ENCODE measurements around the gene TRIO. TPM values are rescaled to one million over a fixed set of nuclear protein-coding genes. Genes with fewer than 3 reads are reported as not detected.

TRIO gene
- total RNA-seq, 2 experiments from 2014 or later = 9.2 to 11.3 TPM

GRCh38 chr5:14353726-14354474, 210.8 kb downstream of the TRIO start:
- DNase-seq (no peak), ATAC-seq (no peak)
- Mint-ChIP-seq H3K36me3 (ENCODE audit: low read depth) (no peaks in the 10 kb centered on the region), H3K4me1 (no peaks in the 10 kb centered on the region), H3K4me3 (no peak overlapping the region), H3K27me3 (no peaks in the 10 kb centered on the region), H3K27ac (no peak overlapping the region), H3K9me3 (ENCODE audit: low read depth) (peaks cover 3% of the 10 kb centered on the region)
- ChIA-PET POLR2A (no interaction called here), CTCF (interaction anchor here (0.8 to 3.2 kb wide), 9 partner anchors 9 to 303 kb away, joined by 3 to 24 read pairs (median 3); no protein-coding TSS in a partner anchor)
- intact Hi-C loops (cut with DNase I, micrococcal nuclease) = loop anchor here in 1 of 2 experiments (5.0 kb wide), 1 partner anchor 367 kb away; no protein-coding TSS in a partner anchor

- no peak for DNase-seq
- Mint-ChIP-seq H3K36me3 (ENCODE audit: low read depth) (no peaks in the 10 kb centered on the region), H3K4me3 (no peak overlapping the region), H3K4me1 (no peaks in the 10 kb centered on the region), H3K27ac (no peak overlapping the region), H3K9me3 (ENCODE audit: low read depth) (no peaks in the 10 kb centered on the region), H3K27me3 (no peaks in the 10 kb centered on the region)
- ChIA-PET CTCF (interaction anchor here (2.0 to 3.2 kb wide), 3 partner anchors 10 to 293 kb away, joined by 6 to 24 read pairs (median 7); no protein-coding TSS in a partner anchor), POLR2A (no interaction called here)
- intact Hi-C loops (cut with DNase I, micrococcal nuclease) = no loop called here
- ATAC-seq = no peak
Observed at GRCh38 chr5:14355391-14355790, 212.2 kb downstream of the TRIO start.

GRCh38 chr5:14356305-14356704, 213.2 kb downstream of the TRIO start:
- Mint-ChIP-seq H3K4me3 (no peak overlapping the region), H3K36me3 (ENCODE audit: low read depth) (no peaks in the 10 kb centered on the region), H3K27ac (no peak overlapping the region), H3K9me3 (ENCODE audit: low read depth) (no peaks in the 10 kb centered on the region), H3K4me1 (no peaks in the 10 kb centered on the region), H3K27me3 (no peaks in the 10 kb centered on the region)
- DNase-seq (no peak), ATAC-seq (no peak)
- POLR2A ChIA-PET = no interaction called here
- CTCF ChIA-PET = interaction anchor here (0.6 to 4.3 kb wide), 5 partner anchors 11 to 292 kb away, joined by 3 to 24 read pairs (median 7); no protein-coding TSS in a partner anchor
- intact Hi-C loops (cut with DNase I, micrococcal nuclease) = no loop called here

- Mint-ChIP-seq H3K4me1 (no peaks in the 10 kb centered on the region), H3K27ac (no peak overlapping the region), H3K9me3 (ENCODE audit: low read depth) (no peaks in the 10 kb centered on the region), H3K27me3 (no peaks in the 10 kb centered on the region), H3K4me3 (no peak overlapping the region), H3K36me3 (ENCODE audit: low read depth) (no peaks in the 10 kb centered on the region)
- intact Hi-C loops (cut with DNase I, micrococcal nuclease) = no loop called here
- no peak for DNase-seq
- no peak for ATAC-seq
- POLR2A ChIA-PET = no interaction called here
- CTCF ChIA-PET = interaction anchor here (4.3 kb wide), 1 partner anchor 291 kb away, joined by 16 read pairs; no protein-coding TSS in a partner anchor
Observed at GRCh38 chr5:14357441-14357840, 214.3 kb downstream of the TRIO start.

GRCh38 chr5:14357851-14358250, 214.7 kb downstream of the TRIO start:
- CTCF ChIA-PET = interaction anchor here (4.3 kb wide), 1 partner anchor 290 kb away, joined by 16 read pairs; no protein-coding TSS in a partner anchor
- H3K27me3 Mint-ChIP-seq = no peaks in the 10 kb centered on the region
- no peak overlapping the region for H3K27ac Mint-ChIP-seq
- no peak for DNase-seq
- no peaks in the 10 kb centered on the region for H3K9me3 Mint-ChIP-seq (ENCODE audit: low read depth)
- intact Hi-C loops (cut with DNase I, micrococcal nuclease) = no loop called here
- H3K4me3 Mint-ChIP-seq = no peak overlapping the region
- POLR2A ChIA-PET = no interaction called here
- H3K36me3 Mint-ChIP-seq (ENCODE audit: low read depth) = no peaks in the 10 kb centered on the region
- ATAC-seq = no peak
- no peaks in the 10 kb centered on the region for H3K4me1 Mint-ChIP-seq

- intact Hi-C loops (cut with DNase I, micrococcal nuclease) = no loop called here
- DNase-seq = no peak
- Mint-ChIP-seq H3K9me3 (ENCODE audit: low read depth) (no peaks in the 10 kb centered on the region), H3K27ac (no peak overlapping the region), H3K4me3 (no peak overlapping the region), H3K4me1 (no peaks in the 10 kb centered on the region), H3K36me3 (ENCODE audit: low read depth) (no peaks in the 10 kb centered on the region), H3K27me3 (no peaks in the 10 kb centered on the region)
- ATAC-seq = no peak
- ChIA-PET CTCF (interaction anchor here (4.3 kb wide), 1 partner anchor 290 kb away, joined by 16 read pairs; no protein-coding TSS in a partner anchor), POLR2A (no interaction called here)
Observed at GRCh38 chr5:14358536-14358935, 215.4 kb downstream of the TRIO start.

- no peaks in the 10 kb centered on the region for H3K9me3 Mint-ChIP-seq (ENCODE audit: low read depth)
- DNase-seq = no peak
- POLR2A ChIA-PET = no interaction called here
- ATAC-seq = no peak
- H3K27ac Mint-ChIP-seq = no peak overlapping the region
- CTCF ChIA-PET = interaction anchor here (4.3 kb wide), 1 partner anchor 289 kb away, joined by 16 read pairs; no protein-coding TSS in a partner anchor
- intact Hi-C loops (cut with DNase I, micrococcal nuclease) = loop anchor here (5.0 kb wide), 2 partner anchors 372 to 643 kb away; no protein-coding TSS in a partner anchor
- no peaks in the 10 kb centered on the region for H3K27me3 Mint-ChIP-seq
- H3K36me3 Mint-ChIP-seq (ENCODE audit: low read depth) = no peaks in the 10 kb centered on the region
- H3K4me3 Mint-ChIP-seq = no peak overlapping the region
- H3K4me1 Mint-ChIP-seq = no peaks in the 10 kb centered on the region
Observed at GRCh38 chr5:14359069-14360043, 216.2 kb downstream of the TRIO start.

- POLR2A ChIA-PET = no interaction called here
- no peak for ATAC-seq
Observed at GRCh38 chr5:14362491-14362890, 219.3 kb downstream of the TRIO start.

GRCh38 chr5:14364096-14364495, 221.0 kb downstream of the TRIO start:
- H3K9me3 Mint-ChIP-seq (ENCODE audit: low read depth) = no peaks in the 10 kb centered on the region
- POLR2A ChIA-PET = no interaction called here
- H3K36me3 Mint-ChIP-seq (ENCODE audit: low read depth) = no peaks in the 10 kb centered on the region
- intact Hi-C loops (cut with DNase I, micrococcal nuclease) = loop anchor here (1.0 to 5.0 kb wide), 4 partner anchors 284 to 638 kb away; no protein-coding TSS in a partner anchor
- CTCF ChIA-PET = interaction anchor here (0.8 to 10.8 kb wide), 8 partner anchors 10 to 568 kb away, joined by 3 to 124 read pairs (median 4); no protein-coding TSS in a partner anchor
- no peak overlapping the region for H3K4me3 Mint-ChIP-seq
- DNase-seq (no peak), ATAC-seq (no peak)
- H3K4me1 Mint-ChIP-seq = peaks cover 23% of the 10 kb centered on the region
- no peak overlapping the region for H3K27ac Mint-ChIP-seq
- no peaks in the 10 kb centered on the region for H3K27me3 Mint-ChIP-seq

More at GRCh38 chr5:14362491-14362890, 219.3 kb downstream of the TRIO start:
- Mint-ChIP-seq H3K27ac (no peak overlapping the region), H3K9me3 (ENCODE audit: low read depth) (no peaks in the 10 kb centered on the region), H3K36me3 (ENCODE audit: low read depth) (no peaks in the 10 kb centered on the region), H3K4me3 (no peak overlapping the region), H3K4me1 (peaks cover 23% of the 10 kb centered on the region), H3K27me3 (no peaks in the 10 kb centered on the region)
- no peak for DNase-seq
- CTCF ChIA-PET = interaction anchor here (0.6 to 10.8 kb wide), 7 partner anchors 10 to 337 kb away, joined by 3 to 124 read pairs (median 4); no protein-coding TSS in a partner anchor
- intact Hi-C loops (cut with DNase I, micrococcal nuclease) = loop anchor here (5.0 kb wide), 2 partner anchors 375 to 640 kb away; no protein-coding TSS in a partner anchor

- Mint-ChIP-seq H3K27me3 (no peaks in the 10 kb centered on the region), H3K4me1 (peaks cover 23% of the 10 kb centered on the region), H3K27ac (no peak overlapping the region), H3K9me3 (ENCODE audit: low read depth) (no peaks in the 10 kb centered on the region), H3K4me3 (no peak overlapping the region), H3K36me3 (ENCODE audit: low read depth) (no peaks in the 10 kb centered on the region)
- ATAC-seq = peak; percentile 33
- intact Hi-C loops (cut with DNase I, micrococcal nuclease) = loop anchor here (1.0 to 5.0 kb wide), 4 partner anchors 283 to 637 kb away; no protein-coding TSS in a partner anchor
- ChIA-PET CTCF (interaction anchor here (0.6 to 10.8 kb wide), 10 partner anchors 11 to 1383 kb away, joined by 3 to 124 read pairs (median 3); no protein-coding TSS in a partner anchor), POLR2A (no interaction called here)
- peak; percentile 42 for DNase-seq
Observed at GRCh38 chr5:14364576-14365472, 221.7 kb downstream of the TRIO start.
